Fibroblast of lung (primary cell): Measurements from ENCODE around the gene TRH.

ENCODE experiments used
- EZH2 ChIP-seq: IDR thresholded peaks from 2 replicates; pipeline ENCODE4 v1.5.1; 2012; ENCODE audit warnings: low read length, control low read depth, mild to moderate bottlenecking; ENCODE audit errors: missing control alignments
- TF ChIP-seq, protein P1 (sequence below), 2 donors: IDR thresholded peaks in 1 of 2; conservative IDR thresholded peaks in 1 of 2; 1 replicate in 1 of 2; 2 replicates in 1 of 2; pipeline ENCODE4 v1.5.1; 2011 to 2012; ENCODE audit warnings: low read length in 2 of 2, control low read depth in 1 of 2, inconsistent platforms in 1 of 2, low read depth in 1 of 2, mild to moderate bottlenecking in 1 of 2

DNA sequence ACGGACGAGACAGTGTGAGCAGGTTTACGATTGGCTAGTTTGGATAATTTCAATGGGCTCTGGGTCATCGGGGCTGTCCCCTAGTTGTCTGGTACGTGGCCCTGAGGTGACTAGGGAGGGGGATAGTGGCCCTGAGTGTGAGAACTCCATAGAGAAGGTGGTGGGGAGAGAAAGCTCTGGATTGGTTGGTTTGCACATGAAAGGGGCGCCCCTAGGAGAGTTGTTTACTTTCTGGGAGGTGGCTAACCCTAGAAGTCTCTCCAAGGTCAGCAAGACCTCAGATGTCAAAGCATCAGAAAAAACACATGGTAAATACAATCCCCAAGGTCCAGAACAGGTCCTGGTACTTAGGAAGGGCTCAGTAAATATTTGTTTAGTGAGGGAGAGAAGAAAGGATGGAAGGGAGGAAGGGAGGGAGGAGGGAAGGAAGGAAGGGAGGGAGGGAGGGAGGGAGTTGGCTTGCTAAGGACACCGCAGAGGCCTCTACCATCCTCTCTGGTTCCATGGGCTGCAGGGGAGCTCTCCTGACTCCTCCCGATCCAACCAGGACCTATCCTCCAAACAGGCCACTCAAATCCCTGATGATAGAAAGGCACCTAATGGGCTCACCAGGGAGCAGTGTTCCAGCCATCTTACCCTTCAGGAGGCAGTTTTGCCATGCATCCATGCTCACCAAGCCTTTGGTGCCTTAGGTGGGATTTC is 3.0 kb upstream of the TRH start:
- TF ChIP-seq, protein P1, sequence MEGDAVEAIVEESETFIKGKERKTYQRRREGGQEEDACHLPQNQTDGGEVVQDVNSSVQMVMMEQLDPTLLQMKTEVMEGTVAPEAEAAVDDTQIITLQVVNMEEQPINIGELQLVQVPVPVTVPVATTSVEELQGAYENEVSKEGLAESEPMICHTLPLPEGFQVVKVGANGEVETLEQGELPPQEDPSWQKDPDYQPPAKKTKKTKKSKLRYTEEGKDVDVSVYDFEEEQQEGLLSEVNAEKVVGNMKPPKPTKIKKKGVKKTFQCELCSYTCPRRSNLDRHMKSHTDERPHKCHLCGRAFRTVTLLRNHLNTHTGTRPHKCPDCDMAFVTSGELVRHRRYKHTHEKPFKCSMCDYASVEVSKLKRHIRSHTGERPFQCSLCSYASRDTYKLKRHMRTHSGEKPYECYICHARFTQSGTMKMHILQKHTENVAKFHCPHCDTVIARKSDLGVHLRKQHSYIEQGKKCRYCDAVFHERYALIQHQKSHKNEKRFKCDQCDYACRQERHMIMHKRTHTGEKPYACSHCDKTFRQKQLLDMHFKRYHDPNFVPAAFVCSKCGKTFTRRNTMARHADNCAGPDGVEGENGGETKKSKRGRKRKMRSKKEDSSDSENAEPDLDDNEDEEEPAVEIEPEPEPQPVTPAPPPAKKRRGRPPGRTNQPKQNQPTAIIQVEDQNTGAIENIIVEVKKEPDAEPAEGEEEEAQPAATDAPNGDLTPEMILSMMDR (conservative IDR thresholded peaks at IDR 0.05 in 1 of 2, IDR thresholded peaks at IDR 0.05 in 1 of 2; ENCODE audit: low read depth in 1 of 2, low read length in 2 of 2) = no peak
- TF ChIP-seq EZH2 = no peak
